AG04449 (cell line): Measurements from ENCODE around the gene NF1.
"Not testable (repeated sequence)": the region's sequence is repeated elsewhere in the genome, so short reads cannot be mapped to it uniquely, and the experiment has no call there.

Source experiments
- CTCF ChIA-PET: fragments of 350-600 bp; formaldehyde crosslinking; extraction: SDS; loops from one replicate; lab custom pipeline; 2021; ENCODE audit warnings: antibody characterized with exemption; lab: Yijun Ruan, JAX
- POLR2A ChIA-PET: fragments of 400-600, 350-600 bp; formaldehyde crosslinking; extraction: SDS; loops from one replicate; lab custom pipeline; 2020; ENCODE audit warnings: antibody characterized with exemption, inconsistent platforms; lab: Yijun Ruan, JAX
- DNase-seq: peaks from one replicate; pipeline ENCODE4 v3.0.0-alpha.2; 2010; ENCODE audit warnings: low read depth, low spot score
- H3K4me3 ChIP-seq: 2 replicates; pipeline ENCODE4 v1.5.1; 2011; ENCODE audit warnings: low read depth, mild to moderate bottlenecking, control low read depth, low read length
- TF ChIP-seq, protein P1 (sequence below): IDR thresholded peaks from one replicate; pipeline ENCODE4 v1.5.1; 2011; ENCODE audit warnings: mild to moderate bottlenecking, moderate library complexity, low read length, control low read depth, inconsistent platforms; ENCODE audit not compliant: insufficient read depth; ENCODE audit errors: missing control alignments

NF1 gene

GRCh38 chr17:31327534-31328159 lies 232.9 kb downstream of the NF1 start:
- ChIA-PET POLR2A (no interaction called here), CTCF (no interaction called here)
- no peak overlapping the region for H3K4me3 ChIP-seq
- peak; percentile 69 for DNase-seq
- TF ChIP-seq, protein P1, sequence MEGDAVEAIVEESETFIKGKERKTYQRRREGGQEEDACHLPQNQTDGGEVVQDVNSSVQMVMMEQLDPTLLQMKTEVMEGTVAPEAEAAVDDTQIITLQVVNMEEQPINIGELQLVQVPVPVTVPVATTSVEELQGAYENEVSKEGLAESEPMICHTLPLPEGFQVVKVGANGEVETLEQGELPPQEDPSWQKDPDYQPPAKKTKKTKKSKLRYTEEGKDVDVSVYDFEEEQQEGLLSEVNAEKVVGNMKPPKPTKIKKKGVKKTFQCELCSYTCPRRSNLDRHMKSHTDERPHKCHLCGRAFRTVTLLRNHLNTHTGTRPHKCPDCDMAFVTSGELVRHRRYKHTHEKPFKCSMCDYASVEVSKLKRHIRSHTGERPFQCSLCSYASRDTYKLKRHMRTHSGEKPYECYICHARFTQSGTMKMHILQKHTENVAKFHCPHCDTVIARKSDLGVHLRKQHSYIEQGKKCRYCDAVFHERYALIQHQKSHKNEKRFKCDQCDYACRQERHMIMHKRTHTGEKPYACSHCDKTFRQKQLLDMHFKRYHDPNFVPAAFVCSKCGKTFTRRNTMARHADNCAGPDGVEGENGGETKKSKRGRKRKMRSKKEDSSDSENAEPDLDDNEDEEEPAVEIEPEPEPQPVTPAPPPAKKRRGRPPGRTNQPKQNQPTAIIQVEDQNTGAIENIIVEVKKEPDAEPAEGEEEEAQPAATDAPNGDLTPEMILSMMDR: no peak

DNA sequence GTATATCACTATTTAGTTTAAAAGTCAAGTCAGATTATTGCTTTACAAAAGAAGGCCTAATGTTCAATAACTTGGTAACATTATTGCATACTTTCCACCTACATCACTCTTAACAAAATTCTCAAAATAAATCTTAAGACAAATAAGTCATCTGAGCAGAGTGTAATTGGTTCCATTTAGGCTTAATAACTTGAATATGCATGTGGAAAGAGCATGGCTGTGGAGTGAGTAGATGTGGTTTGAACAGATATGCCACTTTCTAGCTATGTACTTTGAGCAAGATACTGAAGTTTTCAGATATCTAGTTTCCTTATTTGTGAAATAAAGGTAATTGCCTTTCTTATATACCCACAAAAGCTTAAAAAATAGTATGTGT lies 233.4 kb downstream of the NF1 start:
- no peak for DNase-seq
- ChIA-PET POLR2A (interaction anchor here (1.1 kb wide), 1 partner anchor 59 kb away, joined by 7 read pairs; no protein-coding TSS in a partner anchor), CTCF (interaction anchor here (1.3 kb wide), 1 partner anchor 10 kb away, joined by 3 read pairs; no protein-coding TSS in a partner anchor)
- TF ChIP-seq, protein P1: no peak
- no peak overlapping the region for H3K4me3 ChIP-seq

DNA sequence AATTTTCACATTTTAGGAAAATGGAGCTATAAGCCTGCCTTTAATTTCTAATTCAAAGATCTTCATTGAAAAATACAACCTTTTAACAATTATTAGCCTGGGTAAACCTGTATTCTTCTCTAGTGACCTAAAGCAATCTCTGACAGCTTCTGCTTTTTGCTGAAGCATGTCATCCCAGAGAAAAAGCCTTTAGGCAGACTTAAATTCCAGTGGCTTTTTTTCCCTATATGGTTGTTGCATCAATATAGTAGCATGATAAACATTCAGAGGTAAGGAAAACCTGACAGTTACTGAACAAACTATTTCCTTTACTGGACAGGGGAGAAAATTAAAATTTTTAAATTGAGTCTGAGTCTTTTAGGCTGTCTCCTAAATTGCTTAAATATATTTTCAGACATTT lies 234.4 kb downstream of the NF1 start:
- TF ChIP-seq, protein P1: no peak

DNA sequence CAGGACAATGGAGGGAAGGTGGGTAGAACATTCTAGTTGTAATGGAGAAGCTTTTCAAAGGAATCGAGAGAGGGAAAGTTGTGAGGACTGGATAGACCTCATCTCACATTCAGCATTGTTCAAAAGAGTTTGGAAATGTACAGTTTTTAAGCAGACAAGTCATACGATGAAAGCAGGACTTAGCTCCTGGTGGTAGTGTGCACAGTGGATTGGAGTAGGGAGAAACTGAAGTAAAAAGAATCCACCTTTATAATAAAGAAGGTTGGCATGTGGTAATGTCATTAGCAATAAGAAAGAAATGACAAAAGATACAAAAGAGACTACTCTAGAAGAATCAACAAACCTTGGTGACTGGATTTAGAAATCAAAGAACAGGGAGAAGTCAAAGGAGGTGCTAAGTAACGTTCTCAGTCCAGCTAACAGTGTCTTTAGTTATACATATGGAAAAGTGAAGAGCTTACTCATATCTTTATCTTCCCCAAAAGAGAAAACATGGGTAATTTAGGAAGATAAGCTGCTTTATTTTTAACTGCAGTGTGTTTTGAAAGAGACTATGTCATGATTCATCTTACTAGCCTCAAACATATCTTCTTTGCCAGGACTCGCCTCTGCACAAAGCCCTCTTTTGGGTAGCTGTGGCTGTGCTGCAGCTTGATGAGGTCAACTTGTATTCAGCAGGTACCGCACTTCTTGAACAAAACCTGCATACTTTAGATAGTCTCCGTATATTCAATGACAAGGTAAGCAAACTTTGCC lies 245.3 kb downstream of the NF1 start:
- ChIA-PET CTCF (interaction anchor here (0.6 to 1.5 kb wide), 10 partner anchors 9 to 805 kb away, joined by 3 to 5 read pairs (median 3); no protein-coding TSS in a partner anchor), POLR2A (interaction anchor here (0.7 kb wide), 1 partner anchor 175 kb away, joined by 3 read pairs; no protein-coding TSS in a partner anchor)
- DNase-seq: peak; percentile 49
- no peak overlapping the region for H3K4me3 ChIP-seq
- TF ChIP-seq, protein P1: no peak

More for the DNA sequence above, 234.4 kb downstream of the NF1 start:
- H3K4me3 ChIP-seq: no peak overlapping the region
- DNase-seq: no peak
- CTCF ChIA-PET: interaction anchor here (0.7 to 1.3 kb wide), 2 partner anchors 9 to 112 kb away, joined by 3 to 4 read pairs; no protein-coding TSS in a partner anchor
- POLR2A ChIA-PET: interaction anchor here (1.1 kb wide), 1 partner anchor 60 kb away, joined by 7 read pairs; no protein-coding TSS in a partner anchor

GRCh38 chr17:31345191-31345747 lies 250.5 kb downstream of the NF1 start:
- DNase-seq, H3K4me3 ChIP-seq, POLR2A ChIA-PET, CTCF ChIA-PET: not testable (repeated sequence)

GRCh38 chr17:31349454-31349853 lies 254.7 kb downstream of the NF1 start:
- DNase-seq: no peak
- no peak overlapping the region for H3K4me3 ChIP-seq
- ChIA-PET CTCF (interaction anchor here (1.0 kb wide), 1 partner anchor 15 kb away, joined by 3 read pairs; no protein-coding TSS in a partner anchor), POLR2A (no interaction called here)
- TF ChIP-seq, protein P1: no peak
